ENCODE results near the gene TBC1D9B.

DNA sequence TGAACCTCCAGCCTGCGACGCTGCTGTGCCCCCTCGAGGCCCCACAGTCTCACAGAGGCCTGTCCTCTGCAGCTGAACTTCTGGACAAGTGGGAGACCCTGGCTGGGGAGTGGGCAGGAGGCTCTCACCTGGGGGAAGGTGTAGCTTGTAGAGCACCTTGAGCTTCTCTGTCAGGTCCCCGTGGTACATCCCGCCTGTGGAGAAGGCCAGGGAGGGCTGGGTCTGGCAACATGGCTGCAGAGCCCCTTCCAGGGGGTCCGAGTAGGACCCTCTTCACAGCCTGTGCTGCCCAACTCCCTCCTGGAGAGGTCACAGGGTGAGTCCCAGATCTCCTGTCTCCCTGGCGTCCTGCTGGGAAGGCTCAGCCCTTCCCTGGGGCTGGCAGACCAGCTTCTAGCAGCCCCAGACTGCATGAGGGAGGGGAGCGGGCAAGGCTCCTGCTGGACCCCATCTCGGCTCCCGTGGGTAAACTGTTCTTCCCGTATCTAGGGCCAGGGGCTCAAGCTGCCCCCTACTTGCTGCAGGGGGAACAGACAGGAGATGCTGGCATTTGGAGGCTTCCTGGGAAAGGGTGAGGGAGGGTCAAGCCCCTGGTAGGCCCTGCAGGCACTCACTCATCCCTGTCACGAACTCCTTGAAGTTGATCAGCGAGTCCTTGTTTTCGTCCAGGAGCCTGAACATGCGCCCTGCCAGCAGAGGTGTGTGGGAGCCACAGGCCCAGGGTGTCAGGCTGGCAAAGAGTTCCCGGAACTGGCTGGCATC is 37.9 kb downstream of the TBC1D9B start:
- TF ChIP-seq, protein P1, sequence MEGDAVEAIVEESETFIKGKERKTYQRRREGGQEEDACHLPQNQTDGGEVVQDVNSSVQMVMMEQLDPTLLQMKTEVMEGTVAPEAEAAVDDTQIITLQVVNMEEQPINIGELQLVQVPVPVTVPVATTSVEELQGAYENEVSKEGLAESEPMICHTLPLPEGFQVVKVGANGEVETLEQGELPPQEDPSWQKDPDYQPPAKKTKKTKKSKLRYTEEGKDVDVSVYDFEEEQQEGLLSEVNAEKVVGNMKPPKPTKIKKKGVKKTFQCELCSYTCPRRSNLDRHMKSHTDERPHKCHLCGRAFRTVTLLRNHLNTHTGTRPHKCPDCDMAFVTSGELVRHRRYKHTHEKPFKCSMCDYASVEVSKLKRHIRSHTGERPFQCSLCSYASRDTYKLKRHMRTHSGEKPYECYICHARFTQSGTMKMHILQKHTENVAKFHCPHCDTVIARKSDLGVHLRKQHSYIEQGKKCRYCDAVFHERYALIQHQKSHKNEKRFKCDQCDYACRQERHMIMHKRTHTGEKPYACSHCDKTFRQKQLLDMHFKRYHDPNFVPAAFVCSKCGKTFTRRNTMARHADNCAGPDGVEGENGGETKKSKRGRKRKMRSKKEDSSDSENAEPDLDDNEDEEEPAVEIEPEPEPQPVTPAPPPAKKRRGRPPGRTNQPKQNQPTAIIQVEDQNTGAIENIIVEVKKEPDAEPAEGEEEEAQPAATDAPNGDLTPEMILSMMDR (IDR thresholded peaks at IDR 0.05; ENCODE audit: borderline replicate concordance, extremely low read depth, low read length, poor library complexity, severe bottlenecking), result no peak
- no peak for TF ChIP-seq EZH2 (IDR thresholded peaks at IDR 0.05; ENCODE audit: borderline replicate concordance, low read depth, low read length, severe bottlenecking)
